ENCODE measurements around the gene RNF10.

RNF10 gene

DNA sequence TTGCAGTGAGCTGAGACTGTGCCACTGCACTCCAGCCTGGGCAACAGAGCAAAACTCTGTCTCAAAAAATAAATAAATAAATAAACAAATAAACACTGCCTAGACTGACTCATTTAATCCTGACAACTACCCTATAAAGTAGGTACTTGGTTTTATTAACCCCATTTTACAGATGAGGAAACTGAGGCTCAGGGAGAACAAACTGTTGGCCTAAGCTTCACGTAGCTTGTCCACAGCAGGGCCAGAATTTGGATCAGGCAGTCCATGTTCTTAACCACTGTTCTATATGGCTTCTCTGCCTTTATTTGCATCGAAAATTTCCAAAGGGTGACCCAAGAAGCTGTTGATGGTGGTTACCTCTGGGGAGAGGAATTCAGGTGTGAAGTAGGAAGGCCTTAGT, 52.7 kb downstream of the RNF10 start:
- TF ChIP-seq MAX (IDR thresholded peaks at IDR 0.05; ENCODE audit: low read depth, low read length) (no peak), POLR2A (IDR thresholded peaks at IDR 0.05; ENCODE audit: extremely low read depth, insufficient read length) (no peak), CTCF (IDR thresholded peaks at IDR 0.05; ENCODE audit: low read depth, low read length) (no peak), MYC (IDR thresholded peaks at IDR 0.05; ENCODE audit: low read depth, low read length) (no peak)
- no peak for DNase-seq (ENCODE audit: low read depth)

GRCh38 chr12:120588371-120588770, 54.2 kb downstream of the RNF10 start:
- no peak for DNase-seq (ENCODE audit: low read depth)
- H3K4me3 ChIP-seq (ENCODE audit: low read depth, low read length) = no peak overlapping the region
- TF ChIP-seq MYC (IDR thresholded peaks at IDR 0.05; ENCODE audit: low read depth, low read length) (no peak), POLR2A (IDR thresholded peaks at IDR 0.05; ENCODE audit: extremely low read depth, insufficient read length) (no peak), CTCF (IDR thresholded peaks at IDR 0.05; ENCODE audit: low read depth, low read length) (no peak), MAX (IDR thresholded peaks at IDR 0.05; ENCODE audit: low read depth, low read length) (no peak)

More for the DNA sequence above, 52.7 kb downstream of the RNF10 start:
- H3K4me3 ChIP-seq (ENCODE audit: low read depth, low read length) = no peak overlapping the region

DNA sequence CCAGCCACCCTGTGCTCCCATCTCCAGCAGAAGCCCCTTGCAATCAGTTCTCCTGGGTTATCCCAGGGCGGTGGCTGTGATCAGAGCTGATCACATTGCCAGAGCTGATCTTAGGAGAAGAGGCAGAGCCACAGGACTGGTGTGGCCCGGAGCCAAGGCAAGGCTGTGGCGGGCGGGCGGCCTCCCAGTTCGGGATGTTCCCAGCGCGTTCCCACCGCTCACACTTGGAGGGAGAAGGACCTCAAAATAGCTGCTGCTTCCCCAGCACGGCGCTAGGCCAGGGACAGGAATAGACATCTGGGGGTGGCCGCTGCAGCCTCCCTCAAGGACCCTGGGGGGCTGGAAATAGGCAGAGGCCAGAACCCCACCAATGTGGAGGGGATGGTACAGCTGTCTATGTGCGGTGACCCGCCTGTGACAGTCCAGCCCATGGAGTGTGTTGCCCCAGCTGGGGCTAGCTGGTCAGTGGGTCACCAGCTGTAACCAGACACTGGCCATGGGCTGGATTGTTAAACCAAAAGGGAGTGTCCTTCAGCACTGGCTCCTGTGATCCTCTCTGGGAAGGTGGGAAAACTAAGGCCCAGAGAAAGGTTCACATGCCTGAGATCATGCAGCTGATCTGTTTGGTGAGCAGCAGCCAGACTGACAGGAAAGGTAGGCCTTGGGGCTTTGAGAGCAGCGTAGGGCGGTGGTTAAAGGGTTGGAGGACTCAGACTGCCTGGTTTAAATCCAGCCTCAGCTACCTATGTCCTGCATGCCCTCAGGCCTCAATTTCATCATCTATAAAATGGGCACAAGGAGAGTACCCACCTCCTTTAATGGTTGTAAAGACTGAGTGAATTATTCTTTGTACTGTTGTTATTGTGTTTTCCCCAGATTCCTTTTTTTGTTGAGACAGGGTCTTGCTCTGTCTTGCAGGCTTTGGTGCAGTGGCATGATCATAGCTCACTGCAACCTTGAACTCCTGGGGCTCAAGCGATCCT, 55.1 kb downstream of the RNF10 start:
- no peak for TF ChIP-seq MYC (IDR thresholded peaks at IDR 0.05; ENCODE audit: low read depth, low read length)
- no peak for TF ChIP-seq POLR2A (IDR thresholded peaks at IDR 0.05; ENCODE audit: extremely low read depth, insufficient read length)
- no peak for TF ChIP-seq CTCF (IDR thresholded peaks at IDR 0.05; ENCODE audit: low read depth, low read length)
- no peak for TF ChIP-seq MAX (IDR thresholded peaks at IDR 0.05; ENCODE audit: low read depth, low read length)
- DNase-seq (ENCODE audit: low read depth) = no peak

GRCh38 chr12:120590741-120591407, 56.7 kb downstream of the RNF10 start:
- DNase-seq (ENCODE audit: low read depth) = no peak
- no peak overlapping the region for H3K4me3 ChIP-seq (ENCODE audit: low read depth, low read length)
- TF ChIP-seq POLR2A (IDR thresholded peaks at IDR 0.05; ENCODE audit: extremely low read depth, insufficient read length) = no peak
- TF ChIP-seq MYC (IDR thresholded peaks at IDR 0.05; ENCODE audit: low read depth, low read length) = no peak
- no peak for TF ChIP-seq MAX (IDR thresholded peaks at IDR 0.05; ENCODE audit: low read depth, low read length)
- no peak for TF ChIP-seq CTCF (IDR thresholded peaks at IDR 0.05; ENCODE audit: low read depth, low read length)

More for the DNA sequence above, 55.1 kb downstream of the RNF10 start:
- no peak overlapping the region for H3K4me3 ChIP-seq (ENCODE audit: low read depth, low read length)

GRCh38 chr12:120592121-120593049, 58.2 kb downstream of the RNF10 start:
- TF ChIP-seq MYC (IDR thresholded peaks at IDR 0.05; ENCODE audit: low read depth, low read length) = peak; percentile 80
- TF ChIP-seq POLR2A (IDR thresholded peaks at IDR 0.05; ENCODE audit: extremely low read depth, insufficient read length) = no peak
- TF ChIP-seq MAX (IDR thresholded peaks at IDR 0.05; ENCODE audit: low read depth, low read length) = peak; percentile 93
- no peak for TF ChIP-seq CTCF (IDR thresholded peaks at IDR 0.05; ENCODE audit: low read depth, low read length)
- H3K4me3 ChIP-seq (ENCODE audit: low read depth, low read length) = no peak overlapping the region
- peak; percentile 79 for DNase-seq (ENCODE audit: low read depth)

Measured in NB4 (cell line).